ENCODE results near the gene NOL8.

NOL8 gene

GRCh38 chr9:92291577-92291976 is 33.6 kb downstream of the NOL8 start:
- no peak for TF ChIP-seq CREB1 (IDR thresholded peaks at IDR 0.05; ENCODE audit: low read depth)
- TF ChIP-seq ZBTB7A (IDR thresholded peaks at IDR 0.05; ENCODE audit: low read depth), result no peak
- no peak for TF ChIP-seq TEAD4 (IDR thresholded peaks at IDR 0.05)
- no peak for TF ChIP-seq REST (IDR thresholded peaks at IDR 0.05; ENCODE audit: low read depth)
- TF ChIP-seq TAF1 (IDR thresholded peaks at IDR 0.05; ENCODE audit: low read depth), result no peak
- TF ChIP-seq YY1 (IDR thresholded peaks at IDR 0.05; ENCODE audit: low read depth), result no peak
- TF ChIP-seq EGR1 (IDR thresholded peaks at IDR 0.05), result no peak
- no peak for TF ChIP-seq RAD21 (IDR thresholded peaks at IDR 0.05; ENCODE audit: low read depth)
- no peak for TF ChIP-seq FOXM1 (IDR thresholded peaks at IDR 0.05; ENCODE audit: borderline replicate concordance, low read depth)
- TF ChIP-seq NFIC (IDR thresholded peaks at IDR 0.05), result no peak
- TF ChIP-seq MAX (IDR thresholded peaks at IDR 0.05), result no peak
- TF ChIP-seq EP300 (IDR thresholded peaks at IDR 0.05; ENCODE audit: borderline replicate concordance), result no peak
- TF ChIP-seq CEBPB (IDR thresholded peaks at IDR 0.05), result no peak
- no peak for TF ChIP-seq USF1 (IDR thresholded peaks at IDR 0.05)
- TF ChIP-seq TCF12 (IDR thresholded peaks at IDR 0.05; ENCODE audit: low read depth), result no peak

GRCh38 chr9:92290785-92291429 is 34.2 kb downstream of the NOL8 start:
- TF ChIP-seq USF1 (IDR thresholded peaks at IDR 0.05) (no peak), TEAD4 (IDR thresholded peaks at IDR 0.05) (no peak), TCF12 (IDR thresholded peaks at IDR 0.05; ENCODE audit: low read depth) (no peak), MAX (IDR thresholded peaks at IDR 0.05) (no peak)

GRCh38 chr9:92289708-92290390 is 35.3 kb downstream of the NOL8 start:
- TF ChIP-seq NFIC (IDR thresholded peaks at IDR 0.05) (no peak), CREB1 (IDR thresholded peaks at IDR 0.05; ENCODE audit: low read depth) (no peak), ZBTB7A (IDR thresholded peaks at IDR 0.05; ENCODE audit: low read depth) (no peak), TAF1 (IDR thresholded peaks at IDR 0.05; ENCODE audit: low read depth) (no peak), MAX (IDR thresholded peaks at IDR 0.05) (no peak), CEBPB (IDR thresholded peaks at IDR 0.05) (no peak), EP300 (IDR thresholded peaks at IDR 0.05; ENCODE audit: borderline replicate concordance) (no peak), EGR1 (IDR thresholded peaks at IDR 0.05) (no peak), FOXM1 (IDR thresholded peaks at IDR 0.05; ENCODE audit: borderline replicate concordance, low read depth) (no peak), TEAD4 (IDR thresholded peaks at IDR 0.05) (no peak), USF1 (IDR thresholded peaks at IDR 0.05) (no peak), TCF12 (IDR thresholded peaks at IDR 0.05; ENCODE audit: low read depth) (no peak), REST (IDR thresholded peaks at IDR 0.05; ENCODE audit: low read depth) (no peak), RAD21 (IDR thresholded peaks at IDR 0.05; ENCODE audit: low read depth) (no peak), YY1 (IDR thresholded peaks at IDR 0.05; ENCODE audit: low read depth) (no peak)

GRCh38 chr9:92279302-92279701 is 45.8 kb downstream of the NOL8 start:
- TF ChIP-seq ZBTB7A (IDR thresholded peaks at IDR 0.05; ENCODE audit: low read depth) (no peak), CEBPB (IDR thresholded peaks at IDR 0.05) (no peak), USF1 (IDR thresholded peaks at IDR 0.05) (no peak), EGR1 (IDR thresholded peaks at IDR 0.05) (no peak)

- TF ChIP-seq NFIC (IDR thresholded peaks at IDR 0.05) (no peak), MAX (IDR thresholded peaks at IDR 0.05) (no peak), CREB1 (IDR thresholded peaks at IDR 0.05; ENCODE audit: low read depth) (no peak), TCF12 (IDR thresholded peaks at IDR 0.05; ENCODE audit: low read depth) (no peak), TEAD4 (IDR thresholded peaks at IDR 0.05) (no peak)
Measured at GRCh38 chr9:92278110-92278509, 47.0 kb downstream of the NOL8 start.

Measured in Ishikawa (cell line).